GM12892 (cell line): ENCODE results near the gene TMCC1.

Source experiments
- POLR2A ChIP-seq: IDR thresholded peaks from 2 replicates; pipeline ENCODE4 v1.6.1; 2011; ENCODE audit warnings: low read depth, low read length, control low read depth
- POLR2AphosphoS5 ChIP-seq: IDR thresholded peaks from 2 replicates; pipeline ENCODE4 v1.6.1; 2011; ENCODE audit warnings: low read depth, low read length, control low read depth
- TAF1 ChIP-seq: IDR thresholded peaks from 2 replicates; pipeline ENCODE4 v1.6.1; 2011; ENCODE audit warnings: low read depth, mild to moderate bottlenecking, control low read depth, low read length, borderline replicate concordance

DNA sequence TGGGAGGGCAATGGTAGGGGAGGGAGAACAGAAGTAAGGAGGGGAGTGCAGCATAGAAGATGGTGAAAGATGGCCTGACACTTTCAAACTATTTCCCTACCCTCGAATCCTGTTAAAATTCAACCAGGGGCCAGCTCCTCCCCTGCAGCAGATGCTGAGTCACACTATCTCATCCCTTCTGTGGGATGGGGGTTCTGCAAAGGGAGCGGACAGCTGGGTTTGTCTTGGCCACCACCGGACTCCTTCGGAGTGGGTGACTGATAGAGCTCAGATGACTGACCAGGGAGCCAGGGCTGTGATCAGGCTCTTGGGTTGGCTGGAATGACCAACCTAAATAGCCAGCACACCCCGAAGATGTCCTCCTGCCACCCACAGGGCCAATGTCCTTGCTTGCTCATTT is 33.6 kb upstream of the TMCC1 start:
- no peak for TF ChIP-seq POLR2AphosphoS5
- TF ChIP-seq POLR2A, result no peak
- TF ChIP-seq TAF1, result no peak
